Measurements from ENCODE around the gene PDGFA.

The PDGFA gene

GRCh38 chr7:472640-472957 lies 47.0 kb downstream of the PDGFA start:
- TF ChIP-seq POLR2AphosphoS5 (IDR thresholded peaks at IDR 0.05; ENCODE audit: low read depth, low read length) (no peak), SIN3A (IDR thresholded peaks at IDR 0.05; ENCODE audit: borderline replicate concordance, insufficient read depth, low read length) (no peak), FOXP2 (optimal IDR thresholded peaks at IDR 0.05; ENCODE audit: borderline replicate concordance, extremely low read depth, extremely low read length, insufficient read depth) (no peak), TAF1 (IDR thresholded peaks at IDR 0.05; ENCODE audit: borderline replicate concordance, insufficient read depth, low read length) (no peak), REST (IDR thresholded peaks at IDR 0.05; ENCODE audit: insufficient read depth in 1 of 2, low read depth in 2 of 2, low read length in 2 of 2) (no peak)

- TF ChIP-seq TAF1 (IDR thresholded peaks at IDR 0.05; ENCODE audit: borderline replicate concordance, insufficient read depth, low read length): no peak
- no peak for TF ChIP-seq SIN3A (IDR thresholded peaks at IDR 0.05; ENCODE audit: borderline replicate concordance, insufficient read depth, low read length)
- TF ChIP-seq POLR2AphosphoS5 (IDR thresholded peaks at IDR 0.05; ENCODE audit: low read depth, low read length): no peak
- TF ChIP-seq REST (IDR thresholded peaks at IDR 0.05; ENCODE audit: insufficient read depth in 1 of 2, low read depth in 2 of 2, low read length in 2 of 2): no peak
- no peak for TF ChIP-seq FOXP2 (optimal IDR thresholded peaks at IDR 0.05; ENCODE audit: borderline replicate concordance, extremely low read depth, extremely low read length, insufficient read depth)
Measured at GRCh38 chr7:471866-472639, 47.6 kb downstream of the PDGFA start.

- TF ChIP-seq FOXP2 (optimal IDR thresholded peaks at IDR 0.05; ENCODE audit: borderline replicate concordance, extremely low read depth, extremely low read length, insufficient read depth) (no peak), TAF1 (IDR thresholded peaks at IDR 0.05; ENCODE audit: borderline replicate concordance, insufficient read depth, low read length) (no peak), POLR2AphosphoS5 (IDR thresholded peaks at IDR 0.05; ENCODE audit: low read depth, low read length) (no peak), REST (IDR thresholded peaks at IDR 0.05; ENCODE audit: insufficient read depth in 1 of 2, low read depth in 2 of 2, low read length in 2 of 2) (no peak), SIN3A (IDR thresholded peaks at IDR 0.05; ENCODE audit: borderline replicate concordance, insufficient read depth, low read length) (no peak)
Measured at GRCh38 chr7:471191-471865, 48.3 kb downstream of the PDGFA start.

- no peak for TF ChIP-seq TAF1 (IDR thresholded peaks at IDR 0.05; ENCODE audit: borderline replicate concordance, insufficient read depth, low read length)
- no peak for TF ChIP-seq REST (IDR thresholded peaks at IDR 0.05; ENCODE audit: insufficient read depth in 1 of 2, low read depth in 2 of 2, low read length in 2 of 2)
- no peak for TF ChIP-seq FOXP2 (optimal IDR thresholded peaks at IDR 0.05; ENCODE audit: borderline replicate concordance, extremely low read depth, extremely low read length, insufficient read depth)
- TF ChIP-seq SIN3A (IDR thresholded peaks at IDR 0.05; ENCODE audit: borderline replicate concordance, insufficient read depth, low read length): no peak
- no peak for TF ChIP-seq POLR2AphosphoS5 (IDR thresholded peaks at IDR 0.05; ENCODE audit: low read depth, low read length)
Measured at GRCh38 chr7:469563-469961, 50.1 kb downstream of the PDGFA start.
